ENCODE measurements around the gene TEP1. TPM values are rescaled to one million over a fixed set of nuclear protein-coding genes. Genes with fewer than 3 reads are reported as not detected.

The TEP1 gene
- total RNA-seq, 1 donor from 2014 or later, result 17.5 TPM

DNA sequence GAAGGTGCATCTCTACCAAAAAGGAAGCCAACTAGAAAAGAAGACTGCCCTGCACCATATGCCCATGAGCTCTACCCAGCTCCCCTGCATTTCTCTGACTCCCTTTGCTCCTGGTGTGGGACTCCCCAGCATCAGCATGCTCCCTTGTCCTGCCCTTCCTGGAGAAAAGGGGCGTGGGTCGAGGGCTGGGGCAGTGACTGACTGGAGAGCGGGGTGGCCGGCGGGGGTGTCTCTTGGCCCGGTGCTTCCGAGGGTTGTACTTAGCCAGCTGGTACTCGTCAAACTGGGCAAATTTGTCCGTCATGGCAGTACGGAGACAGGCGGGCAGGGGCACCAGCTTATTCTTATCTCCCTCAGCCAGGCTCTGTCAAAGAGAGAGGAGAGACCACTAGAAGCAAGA lies 9.8 kb downstream of the TEP1 start:
- no peak for DNase-seq (ENCODE audit: low read depth)
- no peak overlapping the region for H3K4me3 ChIP-seq (ENCODE audit: low read depth, low read length)
- TF ChIP-seq, protein P1, sequence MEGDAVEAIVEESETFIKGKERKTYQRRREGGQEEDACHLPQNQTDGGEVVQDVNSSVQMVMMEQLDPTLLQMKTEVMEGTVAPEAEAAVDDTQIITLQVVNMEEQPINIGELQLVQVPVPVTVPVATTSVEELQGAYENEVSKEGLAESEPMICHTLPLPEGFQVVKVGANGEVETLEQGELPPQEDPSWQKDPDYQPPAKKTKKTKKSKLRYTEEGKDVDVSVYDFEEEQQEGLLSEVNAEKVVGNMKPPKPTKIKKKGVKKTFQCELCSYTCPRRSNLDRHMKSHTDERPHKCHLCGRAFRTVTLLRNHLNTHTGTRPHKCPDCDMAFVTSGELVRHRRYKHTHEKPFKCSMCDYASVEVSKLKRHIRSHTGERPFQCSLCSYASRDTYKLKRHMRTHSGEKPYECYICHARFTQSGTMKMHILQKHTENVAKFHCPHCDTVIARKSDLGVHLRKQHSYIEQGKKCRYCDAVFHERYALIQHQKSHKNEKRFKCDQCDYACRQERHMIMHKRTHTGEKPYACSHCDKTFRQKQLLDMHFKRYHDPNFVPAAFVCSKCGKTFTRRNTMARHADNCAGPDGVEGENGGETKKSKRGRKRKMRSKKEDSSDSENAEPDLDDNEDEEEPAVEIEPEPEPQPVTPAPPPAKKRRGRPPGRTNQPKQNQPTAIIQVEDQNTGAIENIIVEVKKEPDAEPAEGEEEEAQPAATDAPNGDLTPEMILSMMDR (conservative IDR thresholded peaks at IDR 0.05; ENCODE audit: low read depth, low read length), result no peak

DNA sequence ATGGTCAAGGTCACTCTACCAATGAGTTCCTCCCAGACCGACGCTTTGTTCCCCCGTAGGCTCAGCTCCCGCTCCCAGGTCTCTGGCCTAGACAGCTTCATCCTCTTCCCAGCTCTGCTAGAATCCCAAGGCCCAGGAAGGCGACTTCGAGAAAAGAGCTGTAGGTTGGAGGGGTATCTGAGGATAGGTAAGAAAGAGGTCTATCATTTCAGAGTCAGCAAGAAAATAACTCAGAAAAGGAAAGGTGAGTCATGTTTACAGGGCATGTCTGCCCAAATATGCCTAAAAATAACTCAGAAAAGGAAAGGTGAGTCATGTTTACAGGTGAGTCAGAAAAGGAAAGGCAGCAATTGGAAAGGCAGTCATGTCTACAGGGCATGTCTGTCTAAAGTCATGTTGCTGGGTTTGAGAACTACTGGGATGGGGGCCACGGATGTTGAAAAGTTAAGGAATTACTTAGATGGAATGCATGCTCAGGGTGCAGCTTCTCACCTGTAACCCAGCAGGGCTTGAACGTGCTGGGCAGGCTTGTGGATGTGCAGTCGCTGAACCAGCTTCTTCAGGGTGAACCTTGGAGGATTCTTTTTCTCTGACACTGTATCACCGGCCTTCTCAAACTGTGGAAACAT lies 12.2 kb downstream of the TEP1 start:
- H3K4me3 ChIP-seq (ENCODE audit: low read depth, low read length), result no peak overlapping the region
- TF ChIP-seq, protein P1 (conservative IDR thresholded peaks at IDR 0.05; ENCODE audit: low read depth, low read length), result no peak
- peak; percentile 32 for DNase-seq (ENCODE audit: low read depth)

DNA sequence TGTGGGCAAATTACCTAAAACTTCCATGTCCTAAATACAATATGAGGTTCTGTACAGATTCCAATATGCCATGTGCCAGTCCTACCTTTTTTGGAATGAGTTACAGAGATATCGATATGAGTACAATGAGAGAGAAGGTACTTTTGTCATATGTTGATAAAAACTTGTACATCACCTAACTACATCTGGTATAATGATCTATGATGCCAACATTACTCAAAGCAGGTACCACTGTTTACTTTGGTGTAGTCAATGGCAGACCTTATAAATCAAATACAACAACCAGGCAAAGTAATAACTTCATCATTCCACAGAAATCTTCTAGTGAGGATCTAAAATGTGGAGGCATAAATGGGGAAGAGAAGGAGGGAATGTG lies 12.7 kb downstream of the TEP1 start:
- no peak overlapping the region for H3K4me3 ChIP-seq (ENCODE audit: low read depth, low read length)
- TF ChIP-seq, protein P1 (conservative IDR thresholded peaks at IDR 0.05; ENCODE audit: low read depth, low read length), result no peak
- DNase-seq (ENCODE audit: low read depth), result no peak

DNA sequence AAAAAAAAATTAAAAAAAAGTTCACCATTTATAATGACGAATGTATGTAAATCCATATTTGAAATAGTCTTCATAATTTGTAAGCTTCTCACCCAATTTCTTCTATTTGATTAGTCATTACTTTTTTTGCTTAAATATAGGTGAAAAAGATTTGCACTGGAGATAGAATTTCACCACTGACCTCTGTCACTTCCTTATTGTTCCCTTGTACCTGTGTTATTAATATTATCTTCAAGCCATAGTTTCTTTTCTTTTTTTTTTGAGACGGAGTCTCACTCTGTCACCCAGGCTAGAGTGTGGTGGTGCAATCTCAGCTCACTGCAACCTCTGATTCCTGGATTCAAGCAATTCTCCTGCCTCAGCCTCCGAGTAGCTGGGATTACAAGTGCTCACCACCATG lies 15.8 kb downstream of the TEP1 start:
- no peak overlapping the region for H3K4me3 ChIP-seq (ENCODE audit: low read depth, low read length)
- no peak for DNase-seq (ENCODE audit: low read depth)

DNA sequence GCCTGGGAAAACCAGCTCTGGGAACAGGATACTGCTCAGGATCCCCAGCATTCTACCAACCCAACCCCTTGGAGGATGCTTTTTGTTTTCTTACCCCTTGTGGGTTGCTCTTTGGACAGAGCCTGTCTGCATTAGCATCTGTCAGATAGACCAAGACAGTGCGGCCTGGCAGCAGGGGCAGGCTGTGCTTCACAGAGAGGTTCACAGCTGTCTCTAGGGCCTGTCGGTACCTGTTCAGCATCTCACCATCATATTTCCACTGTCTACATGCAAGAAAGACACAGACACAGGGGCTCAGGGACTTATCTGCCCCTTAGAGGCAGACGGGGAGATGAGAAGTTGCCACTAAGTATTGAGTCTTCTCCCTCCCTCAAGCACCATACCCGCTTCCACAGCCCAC lies 21.8 kb downstream of the TEP1 start:
- TF ChIP-seq, protein P1 (conservative IDR thresholded peaks at IDR 0.05; ENCODE audit: low read depth, low read length), result no peak
- DNase-seq (ENCODE audit: low read depth), result no peak
- H3K4me3 ChIP-seq (ENCODE audit: low read depth, low read length), result no peak overlapping the region

More for the DNA sequence above, 15.8 kb downstream of the TEP1 start:
- TF ChIP-seq, protein P1 (conservative IDR thresholded peaks at IDR 0.05; ENCODE audit: low read depth, low read length), result no peak

DNA sequence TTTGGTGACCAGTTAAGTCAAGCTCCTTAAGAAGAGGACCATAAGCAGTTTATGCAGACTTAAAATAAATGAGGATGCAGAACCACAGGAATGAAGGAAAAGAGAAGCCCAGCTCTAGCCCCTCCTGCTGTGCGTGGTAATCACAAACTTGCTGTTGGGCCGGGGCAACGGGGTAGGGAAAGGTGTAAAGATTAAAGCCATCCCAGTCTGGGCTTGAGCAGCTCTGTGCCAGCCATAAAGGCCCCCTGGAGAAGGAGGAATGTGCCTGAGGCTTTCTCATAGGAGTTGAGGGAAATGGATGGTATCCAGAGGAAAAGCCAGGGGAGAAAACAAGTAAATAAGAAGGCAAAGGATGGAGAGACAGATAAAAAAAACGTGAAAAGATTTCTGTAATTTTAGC lies 25.1 kb downstream of the TEP1 start:
- TF ChIP-seq, protein P1 (conservative IDR thresholded peaks at IDR 0.05; ENCODE audit: low read depth, low read length), result no peak
- DNase-seq (ENCODE audit: low read depth), result no peak
- no peak overlapping the region for H3K4me3 ChIP-seq (ENCODE audit: low read depth, low read length)

DNA sequence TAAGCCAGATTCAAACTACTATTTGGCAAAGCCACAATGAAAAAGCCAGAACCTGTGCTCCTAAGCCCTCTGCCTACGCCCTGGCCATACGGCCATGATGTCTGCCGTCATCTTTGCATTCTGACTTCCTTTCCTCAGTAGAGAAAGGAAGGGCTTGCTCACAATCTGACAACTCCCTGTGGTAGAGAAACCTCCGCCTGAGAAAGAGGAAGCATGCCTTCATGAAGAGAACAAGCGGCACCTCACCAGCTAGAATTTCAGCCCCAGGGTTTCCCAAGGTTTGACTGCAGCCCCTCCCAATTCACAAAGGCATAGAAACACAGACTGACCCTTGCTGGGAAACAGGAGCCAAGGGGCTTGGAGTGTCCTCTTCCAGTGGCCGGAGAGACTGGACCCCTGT lies 25.7 kb downstream of the TEP1 start:
- TF ChIP-seq, protein P1 (conservative IDR thresholded peaks at IDR 0.05; ENCODE audit: low read depth, low read length), result no peak
- H3K4me3 ChIP-seq (ENCODE audit: low read depth, low read length), result no peak overlapping the region
- DNase-seq (ENCODE audit: low read depth), result no peak

All from epithelial cell of proximal tubule (primary cell).